KOPT-K1 (cell line): ENCODE data around the gene RPA1.
"Not testable (repeated sequence)": the region's sequence is repeated elsewhere in the genome, so short reads cannot be mapped to it uniquely, and the experiment has no call there.

ENCODE experiments used
- H3K27ac ChIP-seq: fragments of 200-600 bp; sonication (generic); 2 replicates; pipeline ENCODE4 v1.5.1; 2016; ENCODE audit warnings: antibody characterized with exemption, mild to moderate bottlenecking, low read depth, low read length; ENCODE audit not compliant: poor library complexity, severe bottlenecking
- H3K36me3 ChIP-seq: fragments of 200-600 bp; sonication (generic); 2 replicates; pipeline ENCODE4 v1.5.1; 2017; ENCODE audit warnings: antibody characterized with exemption, mild to moderate bottlenecking, low read length, moderate library complexity; ENCODE audit not compliant: insufficient read depth
- H3K9me3 ChIP-seq: fragments of 200-600 bp; sonication (generic); 2 replicates; pipeline ENCODE4 v1.5.1; 2017; ENCODE audit warnings: antibody characterized with exemption, low read length, mild to moderate bottlenecking; ENCODE audit not compliant: insufficient read depth, poor library complexity, severe bottlenecking

Gene RPA1

DNA sequence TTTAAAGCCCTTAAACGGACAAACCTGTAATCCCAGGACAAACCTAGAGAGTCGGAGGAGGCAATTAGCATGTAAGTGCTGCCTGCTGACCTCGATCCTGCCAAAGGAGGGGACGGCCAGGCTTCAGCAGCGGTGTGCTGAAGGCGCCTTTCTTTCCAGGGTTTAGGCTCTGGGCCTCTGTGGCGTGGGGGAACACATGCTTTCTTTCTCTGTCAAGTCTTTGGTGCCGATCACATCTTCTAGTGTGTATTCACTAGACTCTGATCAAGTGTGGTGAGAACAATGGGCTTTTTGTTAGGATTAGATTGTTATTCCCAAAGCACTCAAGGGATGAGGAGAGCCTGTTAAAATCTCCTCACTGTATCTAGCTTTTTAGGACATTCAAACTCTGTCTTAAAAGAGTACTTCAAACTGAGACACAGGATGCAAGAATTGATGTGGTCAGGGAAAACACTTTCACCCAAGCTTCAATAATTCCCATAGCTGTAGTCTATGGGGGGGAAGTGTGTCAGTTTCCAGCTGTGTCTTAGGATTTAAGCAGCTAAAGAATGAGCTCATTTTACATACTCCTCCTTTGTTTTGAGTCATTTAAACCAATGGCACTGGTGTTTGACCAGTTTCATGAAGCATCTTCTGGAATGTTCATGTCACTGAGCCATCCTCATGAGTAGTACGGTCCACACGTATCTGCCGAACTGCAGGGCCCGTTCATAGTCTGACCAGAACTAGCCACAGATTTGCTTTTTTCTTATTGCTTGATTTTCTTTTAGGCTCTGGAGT lies 51.2 kb downstream of the RPA1 start:
- Histone ChIP-seq H3K27ac (no peak overlapping the region), H3K9me3 (no peaks in the 10 kb centered on the region), H3K36me3 (peaks cover 99% of the 10 kb centered on the region)

DNA sequence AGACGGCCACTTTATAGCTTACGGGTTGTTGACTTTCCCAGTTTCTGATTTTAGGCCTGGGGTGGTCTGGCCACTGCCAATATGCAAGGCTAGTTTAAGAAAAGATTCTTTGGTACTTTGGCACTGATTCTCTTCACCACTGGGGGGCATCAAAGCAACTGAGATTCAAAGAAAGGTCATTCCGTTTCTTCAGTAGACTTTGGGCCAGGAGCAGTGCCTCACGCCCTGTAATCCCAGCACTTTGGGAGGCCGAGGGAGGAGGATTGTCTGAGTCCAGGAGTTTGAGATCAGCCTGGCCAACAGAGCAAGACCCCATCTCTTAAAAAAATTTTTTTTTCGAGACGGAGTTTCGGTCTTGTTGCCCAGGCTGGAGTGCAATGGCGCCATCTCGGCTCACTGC lies 53.0 kb downstream of the RPA1 start:
- Histone ChIP-seq H3K9me3 (no peaks in the 10 kb centered on the region), H3K36me3 (peaks cover 99% of the 10 kb centered on the region)

DNA sequence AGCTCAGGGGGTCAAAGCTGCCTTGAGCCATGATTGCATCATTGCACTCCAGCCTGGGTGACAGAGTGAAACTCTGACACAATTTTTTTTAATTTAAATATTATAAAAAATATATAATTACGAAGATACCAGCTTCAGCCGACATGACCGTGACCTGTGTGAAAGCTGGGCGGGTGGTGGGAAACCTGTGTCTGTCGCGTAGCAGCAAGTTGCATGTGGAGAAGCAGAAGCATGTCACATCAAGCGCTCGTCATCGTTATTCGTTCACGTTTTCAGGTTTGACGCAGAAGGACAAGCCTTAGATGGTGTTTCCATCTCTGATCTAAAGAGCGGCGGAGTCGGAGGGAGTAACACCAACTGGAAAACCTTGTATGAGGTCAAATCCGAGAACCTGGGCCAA lies 53.7 kb downstream of the RPA1 start:
- Histone ChIP-seq H3K9me3 (no peaks in the 10 kb centered on the region), H3K27ac (no peak overlapping the region), H3K36me3 (peaks cover 99% of the 10 kb centered on the region)

More for the DNA sequence above, 53.0 kb downstream of the RPA1 start:
- H3K27ac ChIP-seq: no peak overlapping the region

DNA sequence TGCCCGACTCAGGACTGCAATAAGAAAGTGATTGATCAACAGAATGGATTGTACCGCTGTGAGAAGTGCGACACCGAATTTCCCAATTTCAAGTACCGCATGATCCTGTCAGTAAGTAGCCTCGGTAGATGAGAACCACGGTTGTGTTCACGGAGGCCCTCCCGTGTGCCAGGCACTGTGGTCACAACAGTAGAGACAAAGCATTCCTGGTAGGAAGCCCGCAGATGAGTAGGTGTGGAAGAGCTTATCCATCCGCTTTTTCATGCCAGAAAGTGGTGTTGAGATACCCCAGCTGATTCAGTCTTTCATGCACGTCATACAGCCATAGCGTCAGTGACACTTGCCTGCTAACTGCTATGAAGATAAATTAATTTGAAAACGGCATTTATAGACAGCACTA lies 58.9 kb downstream of the RPA1 start:
- no peak overlapping the region for H3K27ac ChIP-seq
- H3K9me3 ChIP-seq: no peaks in the 10 kb centered on the region
- peaks cover 100% of the 10 kb centered on the region for H3K36me3 ChIP-seq

DNA sequence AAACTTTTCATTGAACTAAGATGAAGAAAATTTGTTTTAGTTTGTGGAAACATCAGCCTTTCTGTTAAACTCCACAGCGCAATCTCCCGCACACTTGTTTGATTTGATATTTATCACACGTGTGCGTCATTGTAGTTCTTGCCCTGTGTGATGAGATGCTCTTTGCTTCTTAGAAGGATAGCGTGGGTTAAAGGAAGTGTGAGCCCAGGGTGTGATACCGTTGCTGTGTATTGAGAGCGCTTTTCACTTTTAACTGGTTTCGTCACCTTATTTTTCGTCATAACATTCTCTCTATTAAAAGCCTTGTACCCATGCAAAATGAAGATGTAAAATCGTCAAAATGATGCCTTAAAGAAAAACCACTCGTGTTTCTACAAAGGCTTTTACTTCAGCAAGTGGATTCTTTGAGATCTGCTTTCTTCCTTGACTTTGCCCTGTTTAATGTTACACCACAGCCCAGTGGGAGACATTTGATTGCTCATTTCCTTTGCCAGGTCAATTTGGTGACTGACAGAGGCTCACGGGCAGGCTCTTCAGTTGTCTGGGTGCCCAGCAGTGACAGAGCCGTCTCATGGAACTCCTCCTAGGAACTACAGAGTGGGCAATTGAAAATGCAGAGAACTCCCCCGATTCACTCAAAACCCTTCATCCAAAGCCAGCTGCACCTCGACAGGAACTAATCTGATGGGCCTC lies 61.1 kb downstream of the RPA1 start:
- Histone ChIP-seq H3K9me3 (no peaks in the 10 kb centered on the region), H3K36me3 (peaks cover 99% of the 10 kb centered on the region), H3K27ac (no peak overlapping the region)

DNA sequence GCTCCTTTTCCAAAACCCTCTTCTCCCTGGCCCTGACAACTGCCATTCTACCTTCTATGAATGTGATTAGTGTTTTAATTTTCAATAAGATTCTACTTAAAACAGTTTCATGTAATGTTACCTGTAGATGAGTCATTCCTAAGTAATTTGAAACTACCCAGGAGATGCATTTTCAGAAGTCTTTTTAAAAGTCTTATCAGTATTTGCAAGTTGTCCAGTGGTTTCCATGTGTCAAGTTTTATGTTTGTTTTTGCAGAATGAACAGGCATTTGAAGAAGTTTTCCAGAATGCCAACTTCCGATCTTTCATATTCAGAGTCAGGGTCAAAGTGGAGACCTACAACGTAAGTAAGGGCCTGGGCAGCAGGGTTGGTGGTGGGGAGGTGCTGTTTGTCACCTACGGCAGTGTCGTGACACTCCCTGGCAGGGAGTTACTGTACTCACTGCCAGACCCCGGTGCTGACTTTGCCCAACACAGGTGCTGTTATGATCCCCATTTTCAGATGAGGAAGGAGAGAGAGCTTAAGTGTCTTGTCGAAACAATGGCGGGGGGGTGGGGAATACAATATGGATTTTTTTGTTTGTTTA lies 65.0 kb downstream of the RPA1 start:
- Histone ChIP-seq H3K9me3 (no peaks in the 10 kb centered on the region), H3K36me3 (peaks cover 99% of the 10 kb centered on the region), H3K27ac (no peak overlapping the region)

DNA sequence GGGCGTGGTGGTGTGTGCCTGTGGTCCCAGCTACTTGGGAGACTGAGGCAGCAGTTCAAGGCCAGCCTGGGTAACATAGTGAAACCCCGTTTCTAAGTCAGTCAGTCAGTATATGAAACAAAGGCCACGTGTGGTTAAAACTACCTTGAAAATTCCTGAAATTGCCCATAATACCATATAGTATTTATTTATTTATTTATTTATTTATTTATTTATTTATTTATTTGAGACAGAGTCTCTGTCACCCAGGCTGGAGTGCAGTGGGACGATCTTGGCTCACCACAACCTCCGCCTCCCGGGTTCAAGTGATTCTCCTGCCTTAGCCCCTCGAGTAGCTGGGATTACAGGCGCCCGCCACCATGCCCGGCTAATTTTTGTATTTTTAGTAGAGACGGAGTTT lies 65.7 kb downstream of the RPA1 start:
- H3K27ac ChIP-seq, H3K9me3 ChIP-seq: not testable (repeated sequence)
- H3K36me3 ChIP-seq: peaks cover 92% of the 10 kb centered on the region

DNA sequence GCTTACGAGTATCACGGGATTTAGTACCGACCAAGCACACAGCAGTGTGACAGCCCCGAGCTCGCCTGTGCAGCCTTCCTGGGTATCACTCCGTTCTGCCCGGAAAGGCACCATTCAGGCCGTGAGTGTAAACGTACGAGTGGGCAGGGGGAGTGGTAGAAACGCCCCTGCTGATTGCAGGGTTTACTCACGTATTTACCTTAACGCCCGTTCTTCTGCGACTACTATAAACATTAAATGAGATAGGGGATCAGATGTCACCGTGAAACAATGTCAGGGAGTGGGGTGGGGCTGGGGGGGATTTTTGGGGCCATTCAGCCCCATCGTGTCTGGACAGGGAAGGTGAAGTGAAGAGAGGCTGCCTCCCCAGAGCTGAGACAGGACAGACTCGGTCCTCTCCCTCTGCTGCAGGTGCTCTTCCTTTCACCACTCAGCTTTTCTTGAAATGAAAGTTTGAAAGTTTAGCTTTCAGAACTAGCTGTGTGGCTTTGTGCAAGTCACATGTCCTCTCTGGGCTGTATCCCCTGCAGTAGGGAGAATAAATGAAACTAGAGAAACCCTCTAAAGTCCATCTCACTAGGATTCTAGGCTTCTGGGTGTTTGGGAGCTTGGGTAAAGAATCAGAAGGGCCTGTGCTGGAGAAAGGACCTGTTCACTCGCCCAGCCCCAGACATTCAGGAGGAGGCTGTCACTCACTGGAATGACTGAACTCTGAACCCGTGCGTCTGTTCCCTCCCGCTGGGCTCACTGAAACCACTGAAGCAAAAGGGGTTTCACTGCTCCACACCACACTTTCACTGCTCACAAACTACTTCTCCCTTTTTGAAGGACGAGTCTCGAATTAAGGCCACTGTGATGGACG lies 66.7 kb downstream of the RPA1 start:
- H3K9me3 ChIP-seq: no peaks in the 10 kb centered on the region
- H3K36me3 ChIP-seq: peaks cover 82% of the 10 kb centered on the region
- no peak overlapping the region for H3K27ac ChIP-seq

DNA sequence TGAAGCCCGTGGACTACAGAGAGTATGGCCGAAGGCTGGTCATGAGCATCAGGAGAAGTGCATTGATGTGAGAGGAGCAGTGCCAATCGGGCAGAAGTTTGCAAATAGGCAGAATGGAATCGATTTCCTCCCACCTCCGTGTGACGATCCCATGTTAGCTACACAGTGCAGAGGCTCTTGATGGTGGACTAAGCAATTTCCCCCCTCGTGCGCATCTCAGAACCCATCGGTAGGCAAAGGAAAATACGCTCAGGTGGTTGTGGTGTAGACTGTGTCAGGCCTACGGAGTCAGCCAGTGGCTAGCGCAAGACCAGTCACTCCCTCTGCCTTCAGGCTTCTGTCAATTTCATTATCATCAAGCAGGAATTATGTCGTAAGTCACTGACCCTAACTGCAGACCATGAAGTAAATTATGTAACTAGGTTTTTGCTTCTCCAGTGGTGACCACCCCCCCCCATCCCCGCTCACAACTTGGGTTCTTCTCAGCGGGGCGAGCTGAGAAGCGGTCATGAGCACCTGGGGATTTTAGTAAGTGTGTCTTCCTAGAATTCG lies 67.4 kb downstream of the RPA1 start:
- peaks cover 75% of the 10 kb centered on the region for H3K36me3 ChIP-seq
- no peaks in the 10 kb centered on the region for H3K9me3 ChIP-seq
- H3K27ac ChIP-seq: no peak overlapping the region

DNA sequence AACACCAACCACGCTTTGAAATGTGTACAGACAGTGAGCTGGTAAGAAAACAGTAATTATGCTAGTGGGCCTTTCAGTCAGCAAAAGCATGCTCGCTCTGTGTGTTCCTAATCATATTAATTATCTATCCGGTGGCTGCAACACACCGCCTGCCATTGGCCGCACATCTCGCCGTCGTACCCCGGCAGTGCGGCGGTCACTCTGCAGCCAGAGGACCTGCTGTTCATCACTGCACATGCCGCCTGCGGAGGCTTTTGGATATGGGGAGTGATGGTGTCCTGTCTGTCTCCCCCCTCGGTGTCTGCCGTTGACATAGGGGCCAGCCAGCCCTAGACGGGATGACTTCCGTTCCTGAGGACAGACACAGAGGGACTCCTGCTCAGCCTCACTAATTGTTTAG lies 68.5 kb downstream of the RPA1 start:
- H3K27ac ChIP-seq: no peak overlapping the region
- H3K36me3 ChIP-seq: peaks cover 64% of the 10 kb centered on the region

DNA sequence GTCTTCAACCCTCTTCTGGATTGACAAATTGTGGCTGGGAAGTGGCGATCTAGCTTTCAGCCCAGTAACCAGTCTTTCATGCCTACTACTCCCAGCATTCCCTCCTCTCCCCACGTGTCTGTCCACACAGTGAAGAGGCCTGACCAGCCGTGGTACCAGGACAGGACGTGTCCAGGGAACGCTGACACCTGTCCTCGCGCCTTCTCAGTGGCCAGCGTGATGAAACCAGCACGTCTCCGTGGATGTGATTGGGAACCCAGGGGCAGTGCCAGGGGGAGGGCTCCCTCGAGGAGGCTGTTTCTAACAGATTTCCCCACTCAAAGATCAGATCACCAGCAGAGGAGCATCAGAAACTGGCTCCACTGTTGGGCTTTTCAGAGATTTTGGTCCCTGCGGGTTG lies 69.1 kb downstream of the RPA1 start:
- Histone ChIP-seq H3K9me3 (no peaks in the 10 kb centered on the region), H3K27ac (no peak overlapping the region), H3K36me3 (peaks cover 58% of the 10 kb centered on the region)

More for the DNA sequence above, 68.5 kb downstream of the RPA1 start:
- H3K9me3 ChIP-seq: no peaks in the 10 kb centered on the region

DNA sequence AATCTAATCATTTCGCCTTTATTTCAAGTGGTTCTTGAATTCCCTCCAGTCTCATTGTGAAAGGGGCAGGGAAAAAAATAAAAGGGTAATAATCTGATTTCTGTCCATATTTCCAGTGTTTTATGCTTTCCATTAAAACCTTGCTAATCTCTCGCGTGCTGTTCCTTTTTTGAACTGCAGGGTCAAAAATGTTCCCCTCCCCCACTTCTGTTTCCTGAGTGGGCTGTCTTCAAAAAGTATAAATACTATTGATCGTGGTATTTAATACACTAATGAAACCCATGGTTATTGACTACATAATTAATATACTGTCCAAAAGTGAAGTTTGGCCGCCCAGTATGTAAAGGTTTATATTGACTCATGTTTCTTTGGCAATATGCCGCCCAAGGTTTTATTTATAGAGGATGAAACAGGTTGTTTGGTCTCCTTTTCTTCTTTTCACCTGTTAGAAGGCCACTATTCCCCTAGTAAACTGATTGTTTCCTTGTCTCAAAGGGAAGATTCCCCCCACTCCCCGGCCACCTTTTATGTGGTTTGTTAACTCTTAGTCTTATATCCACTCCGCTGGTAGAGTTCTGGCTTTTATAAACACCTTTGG lies 69.7 kb downstream of the RPA1 start:
- Histone ChIP-seq H3K9me3 (no peaks in the 10 kb centered on the region), H3K36me3 (peaks cover 52% of the 10 kb centered on the region), H3K27ac (no peak overlapping the region)

DNA sequence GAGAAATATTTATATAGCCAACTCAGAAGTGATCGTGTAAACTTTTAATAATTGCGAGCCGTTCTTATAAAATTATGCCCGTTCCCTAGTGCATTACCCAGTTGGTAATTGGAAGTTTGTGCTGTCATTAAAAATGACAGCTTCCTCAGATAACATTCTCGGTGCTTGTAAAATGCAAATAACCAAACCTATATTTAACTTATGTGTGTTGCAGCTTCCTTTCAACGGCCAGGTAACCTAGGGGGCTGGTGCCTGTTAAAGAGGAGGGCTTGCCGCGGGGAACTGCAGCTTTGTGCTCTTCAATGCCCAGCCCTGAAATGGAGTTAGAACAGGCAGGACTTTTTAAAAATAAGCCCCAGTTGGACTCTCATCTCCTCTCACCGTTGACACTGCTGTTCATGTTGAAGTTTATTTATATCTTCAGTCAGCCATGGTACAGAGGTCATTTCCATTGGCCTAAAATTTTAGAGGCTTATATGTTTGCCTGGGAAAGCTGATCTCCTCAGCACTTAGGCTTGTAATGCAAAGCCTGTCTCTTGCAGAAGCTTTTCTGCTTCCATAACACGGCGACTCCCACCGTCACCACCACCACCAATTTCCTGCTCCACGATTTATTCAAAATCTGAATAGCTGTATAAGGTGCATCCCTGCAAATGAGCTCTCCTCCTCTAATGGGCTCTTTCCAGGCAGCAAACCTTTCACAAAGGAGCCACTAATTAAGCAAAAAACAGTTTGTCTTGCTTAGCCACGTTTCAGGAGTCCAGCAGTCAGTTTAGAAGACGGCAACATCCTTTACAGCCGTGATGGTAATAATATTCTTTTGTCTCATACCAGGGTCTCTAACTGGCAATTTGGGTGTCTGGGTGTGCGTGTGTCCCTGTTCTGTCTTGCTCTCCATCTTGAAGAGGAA lies 74.7 kb downstream of the RPA1 start:
- no peak overlapping the region for H3K27ac ChIP-seq
- peaks cover 3% of the 10 kb centered on the region for H3K36me3 ChIP-seq
- no peaks in the 10 kb centered on the region for H3K9me3 ChIP-seq
